Upper lobe of left lung (tissue), 4 donors: ENCODE results near the gene PLD4.

Source experiments
- CTCF ChIP-seq, 6 experiments: fragments of 450-650 bp in 4 of 6; fragments of 200-600 bp in 2 of 6; sonication (generic) in 2 of 6; IDR thresholded peaks; one replicate each; pipeline ENCODE4 v1.5.1; 2016 to 2019; ENCODE audit warnings: antibody characterized with exemption in 6 of 6
- POLR2A ChIP-seq, 4 donors: fragments of 450-650 bp; IDR thresholded peaks; one replicate each; pipeline ENCODE4 v1.5.1; 2016 to 2017; ENCODE audit warnings: antibody characterized with exemption in 4 of 4, mild to moderate bottlenecking in 2 of 4
- POLR2AphosphoS5 ChIP-seq, 2 donors: sonication (generic); formaldehyde crosslinking; IDR thresholded peaks; one replicate each; pipeline ENCODE4 v1.5.1; 2017; ENCODE audit warnings: antibody characterized with exemption in 2 of 2

GRCh38 chr14:104964546-104964945 lies 39.9 kb downstream of the PLD4 start:
- no peak for TF ChIP-seq CTCF (IDR thresholded peaks at IDR 0.05)
- no peak for TF ChIP-seq POLR2A (IDR thresholded peaks at IDR 0.05)
- no peak for TF ChIP-seq POLR2AphosphoS5 (IDR thresholded peaks at IDR 0.05)
